SH-SY5Y (cell line): Measurements from ENCODE around the gene HOOK2.

ENCODE experiments used
- GATA2 ChIP-seq: IDR thresholded peaks from 2 replicates; pipeline ENCODE4 v1.6.1; 2011; ENCODE audit warnings: mild to moderate bottlenecking, low read depth, low read length
- GATA3 ChIP-seq: IDR thresholded peaks from 2 replicates; pipeline ENCODE4 v1.6.1; 2011; ENCODE audit warnings: low read depth, mild to moderate bottlenecking, low read length, moderate library complexity

DNA sequence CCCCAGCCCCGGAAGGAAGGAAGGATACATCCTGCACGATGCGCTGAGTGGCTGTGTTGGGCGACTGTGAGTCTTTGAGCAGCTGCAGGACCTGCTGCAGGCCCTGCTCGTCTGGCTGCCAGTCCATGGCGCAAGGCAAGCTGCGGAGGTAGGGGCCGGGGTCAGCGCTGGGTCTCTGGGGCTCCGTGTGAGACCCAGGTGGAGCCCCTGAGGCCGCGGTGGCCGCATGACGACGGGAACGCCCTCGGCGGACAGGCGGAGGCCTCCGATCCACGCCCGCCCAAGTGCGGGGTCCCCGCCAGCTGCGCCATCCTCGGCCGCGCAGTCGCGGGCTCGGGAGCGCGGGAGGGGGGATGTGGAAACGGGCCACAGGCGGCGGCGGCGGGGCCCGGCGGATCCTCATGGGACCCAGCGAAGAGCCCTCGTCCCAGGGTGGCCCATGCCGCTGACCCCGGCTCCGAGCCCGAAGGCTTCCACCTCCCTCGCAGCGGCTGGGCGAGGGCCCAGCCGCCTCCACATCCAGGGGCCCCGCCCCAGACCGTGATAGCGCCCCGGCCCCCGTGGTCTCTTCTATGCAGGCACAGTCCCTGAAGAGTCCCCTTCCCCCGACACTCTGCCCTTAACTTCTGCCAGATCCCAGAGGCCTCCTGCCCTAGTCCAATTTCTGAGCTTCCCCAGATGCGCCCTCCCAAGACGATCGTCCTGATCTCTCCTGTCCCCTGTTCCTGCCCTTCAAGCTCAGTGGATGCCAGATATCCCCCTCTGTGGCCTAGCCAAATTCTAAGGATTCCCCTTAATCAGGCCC, 54.3 kb downstream of the HOOK2 start:
- TF ChIP-seq GATA2 (no peak), GATA3 (no peak)
